Stimulated activated CD4-positive, alpha-beta T cell treated with anti-CD3 and anti-CD28 coated beads, Interleukin-1b, Interleukin-23, amount 100 ng/mL, for 48 hours (primary cell): ENCODE measurements around the gene ADAMTS17.

ENCODE experiments used
- DNase-seq: peaks from one replicate; pipeline ENCODE4 v3.0.0-alpha.2; 2020

ADAMTS17 gene

GRCh38 chr15:100061944-100062343 lies 279.8 kb downstream of the ADAMTS17 start:
- DNase-seq = no peak

GRCh38 chr15:100060276-100060926 lies 281.4 kb downstream of the ADAMTS17 start:
- DNase-seq = no peak

- no peak for DNase-seq
These were observed 282.3 kb downstream of the ADAMTS17 start for GRCh38 chr15:100059521-100059920.

- no peak for DNase-seq
These were observed 282.7 kb downstream of the ADAMTS17 start for GRCh38 chr15:100059094-100059493.

GRCh38 chr15:100058458-100058857 lies 283.3 kb downstream of the ADAMTS17 start:
- no peak for DNase-seq

- DNase-seq = no peak
These were observed 284.5 kb downstream of the ADAMTS17 start for GRCh38 chr15:100057281-100057680.

GRCh38 chr15:100056411-100057072 lies 285.2 kb downstream of the ADAMTS17 start:
- no peak for DNase-seq

GRCh38 chr15:100055821-100056220 lies 286.0 kb downstream of the ADAMTS17 start:
- DNase-seq = no peak

GRCh38 chr15:100054539-100054938 lies 287.2 kb downstream of the ADAMTS17 start:
- no peak for DNase-seq

GRCh38 chr15:100053474-100054121 lies 288.2 kb downstream of the ADAMTS17 start:
- DNase-seq = no peak

GRCh38 chr15:100052716-100053473 lies 288.9 kb downstream of the ADAMTS17 start:
- DNase-seq = no peak

- no peak for DNase-seq
These were observed 290.6 kb downstream of the ADAMTS17 start for GRCh38 chr15:100050877-100051786.

- no peak for DNase-seq
These were observed 291.6 kb downstream of the ADAMTS17 start for GRCh38 chr15:100049936-100050876.

GRCh38 chr15:100049483-100049882 lies 292.3 kb downstream of the ADAMTS17 start:
- DNase-seq = no peak

- DNase-seq = no peak
These were observed 293.0 kb downstream of the ADAMTS17 start for GRCh38 chr15:100048736-100049135.

- DNase-seq = no peak
These were observed 298.1 kb downstream of the ADAMTS17 start for GRCh38 chr15:100043692-100044091.

- DNase-seq = no peak
These were observed 298.6 kb downstream of the ADAMTS17 start for GRCh38 chr15:100043068-100043641.

GRCh38 chr15:100042558-100042957 lies 299.2 kb downstream of the ADAMTS17 start:
- DNase-seq = no peak

GRCh38 chr15:100041127-100041828 lies 300.5 kb downstream of the ADAMTS17 start:
- DNase-seq = no peak

GRCh38 chr15:100039994-100040393 lies 301.8 kb downstream of the ADAMTS17 start:
- no peak for DNase-seq
